GM12878 (cell line): ENCODE measurements around the gene ERMARD. TPM values are rescaled to one million over a fixed set of nuclear protein-coding genes. Genes with fewer than 3 reads are reported as not detected.

Source experiments
- ATAC-seq: fragments of 200-7000 bp; cut with Tn5 transposase; 3 replicates; pipeline ENCODE4 v1.9.1; 2020; ENCODE audit warnings: mild to moderate bottlenecking, moderate library complexity
- BruUV-seq: library from RNA; stranded (reverse); fragments of 400-500 nt; replicated peaks from 2 replicates; lab custom pipeline; 2021; lab: Mats Ljungman, UMichigan
- CTCF ChIA-PET: fragments of 300-600 bp; sonication (Branson Sonifier 250); formaldehyde crosslinking; extraction: SDS; loops from one replicate; lab custom pipeline; 2021; ENCODE audit warnings: inconsistent platforms; lab: Yijun Ruan, JAX
- POLR2A ChIA-PET: fragments of 350-600 bp; formaldehyde crosslinking; extraction: SDS; loops from one replicate; lab custom pipeline; 2021; ENCODE audit warnings: inconsistent platforms; lab: Charles Lee
- RAD21 ChIA-PET: fragments of 300-600 bp; sonication (Branson Sonifier 250); formaldehyde crosslinking; loops from one replicate; lab custom pipeline; 2023; ENCODE audit warnings: antibody characterized with exemption; ENCODE audit not compliant: unreplicated experiment; lab: Charles Lee
- SMC1A ChIA-PET: fragments of 300-600 bp; sonication (Branson Sonifier 250); formaldehyde crosslinking; loops from one replicate; lab custom pipeline; 2023; ENCODE audit not compliant: unreplicated experiment, uncharacterized antibody; lab: Charles Lee
- DNase-seq: peaks from one replicate; pipeline ENCODE4 v3.0.0-alpha.2; 2011; ENCODE audit warnings: low read depth, low spot score
- FAIRE-seq: peaks from 3 replicates; lab custom pipeline; 2011; peaks lifted over from hg19 to GRCh38; lab: Jason Lieb, UNC
- H2AFZ ChIP-seq: 2 replicates; pipeline ENCODE4 v1.6.0; 2011; ENCODE audit warnings: low read depth, low read length, control low read depth; ENCODE audit not compliant: control insufficient read depth
- H3K27ac ChIP-seq: 2 replicates; pipeline ENCODE4 v1.5.1; 2011; ENCODE audit warnings: control low read depth; ENCODE audit not compliant: control insufficient read depth, insufficient read depth
- H3K27me3 ChIP-seq, 2 experiments: replicated peaks in 1 of 2; 2 replicates each; pipeline versions ENCODE4 v1.6.0 to v1.6.1; 2011; ENCODE audit warnings: low read length in 1 of 2; ENCODE audit not compliant: control insufficient read depth in 2 of 2, insufficient read depth in 2 of 2
- H3K36me3 ChIP-seq, 2 experiments: 2 replicates each; pipeline ENCODE4 v1.5.1; 2011; ENCODE audit warnings: low read length in 1 of 2; ENCODE audit not compliant: control insufficient read depth in 2 of 2, insufficient read depth in 2 of 2
- H3K4me1 ChIP-seq: 2 replicates; pipeline ENCODE4 v1.6.1; 2011; ENCODE audit warnings: mild to moderate bottlenecking, low read length, moderate library complexity, mixed read lengths; ENCODE audit not compliant: control insufficient read depth, insufficient read depth
- H3K4me2 ChIP-seq: 2 replicates; pipeline ENCODE4 v1.6.0; 2011; ENCODE audit warnings: control low read depth; ENCODE audit not compliant: control insufficient read depth, insufficient read depth
- H3K4me3 ChIP-seq: fragments of 200-600 bp; sonication (generic); 2 replicates; pipeline ENCODE4 v1.5.1; 2016
- H3K79me2 ChIP-seq: 2 replicates; pipeline ENCODE4 v1.6.0; 2011; ENCODE audit warnings: low read length; ENCODE audit not compliant: control insufficient read depth, insufficient read depth
- H3K9ac ChIP-seq: 2 replicates; pipeline ENCODE4 v1.8.0; 2011; ENCODE audit warnings: low read length, control low read depth, mixed read lengths; ENCODE audit not compliant: control insufficient read depth, insufficient read depth
- H3K9me3 ChIP-seq: replicated peaks from 3 replicates; pipeline ENCODE4 v1.5.1; 2011; ENCODE audit warnings: mild to moderate bottlenecking, low read length; ENCODE audit not compliant: control insufficient read depth, insufficient read depth
- H4K20me1 ChIP-seq: 2 replicates; pipeline ENCODE4 v1.6.0; 2011; ENCODE audit not compliant: control insufficient read depth, insufficient read depth
- ATF7 ChIP-seq: fragments of 450-650 bp; IDR thresholded peaks from 2 replicates; pipeline ENCODE4 v1.6.1; 2016; ENCODE audit warnings: low read depth, mild to moderate bottlenecking
- E2F8 ChIP-seq: fragments of 450-650 bp; IDR thresholded peaks from 2 replicates; pipeline ENCODE4 v1.6.1; 2018; ENCODE audit warnings: mild to moderate bottlenecking, low read depth, moderate library complexity; ENCODE audit not compliant: partially characterized antibody
- ETV6 ChIP-seq, 2 experiments: fragments of 450-650 bp in 1 of 2; IDR thresholded peaks in 1 of 2; conservative IDR thresholded peaks in 1 of 2; 2 replicates each; pipeline ENCODE4 v1.6.1; 2014; ENCODE audit warnings: antibody characterized with exemption in 1 of 2, borderline replicate concordance in 1 of 2, low read depth in 1 of 2, mild to moderate bottlenecking in 1 of 2, moderate library complexity in 1 of 2
- HDGF ChIP-seq: fragments of 450-650 bp; IDR thresholded peaks from 2 replicates; pipeline ENCODE4 v1.6.1; 2016; ENCODE audit warnings: antibody characterized with exemption
- NR2C2 ChIP-seq: IDR thresholded peaks from 2 replicates; pipeline ENCODE4 v1.6.1; 2011; ENCODE audit warnings: borderline replicate concordance, low read depth; ENCODE audit not compliant: control insufficient read depth, insufficient read length
- RAD21 ChIP-seq: IDR thresholded peaks from 2 replicates; pipeline ENCODE4 v1.6.1; 2011; ENCODE audit warnings: mild to moderate bottlenecking, low read depth, low read length, moderate library complexity; ENCODE audit not compliant: insufficient read depth
- RB1 ChIP-seq: fragments of 450-650 bp; formaldehyde crosslinking; IDR thresholded peaks from 2 replicates; pipeline ENCODE4 v1.6.1; 2017; ENCODE audit warnings: mild to moderate bottlenecking, borderline replicate concordance
- ZNF24 ChIP-seq: fragments of 450-650 bp; IDR thresholded peaks from 2 replicates; pipeline ENCODE4 v1.6.1; 2017; ENCODE audit warnings: antibody characterized with exemption, mild to moderate bottlenecking
- ZNF384 ChIP-seq: IDR thresholded peaks from 2 replicates; pipeline ENCODE4 v1.6.1; 2012; ENCODE audit warnings: low read depth, mild to moderate bottlenecking, low read length, improper control_type of control experiment, borderline replicate concordance
- whole genome bisulfite sequencing: methylation state at CpG from one replicate; pipeline ENCODE4 v1.1.6; 2016; ENCODE audit warnings: low lambda C conversion rate; ENCODE audit not compliant: insufficient replicate concordance, insufficient coverage; ENCODE audit errors: missing lambda C conversion rate; 5-methylcytosine and 5-hydroxymethylcytosine counted together
- in situ Hi-C: fragments of 300-500 bp; cut with MboI; formaldehyde crosslinking; loops from 9 replicates; pipeline ENCODE4 v1.14.3; 2018; ENCODE audit warnings: mixed read lengths
- intact Hi-C: fragments of 100-400 bp; cut with micrococcal nuclease; formaldehyde crosslinking; loops from one replicate; pipeline ENCODE4 v1.14.2; 2022; ENCODE audit not compliant: unreplicated experiment
- polyA plus RNA-seq, 11 experiments: library from polyadenylated mRNA; depleted of rRNA in 4 of 11; unstranded in 6 of 11; stranded (reverse) in 5 of 11; fragments of >200 nt; fragmentation: Nextera tagmentation in 4 of 11; fragmentation: Illumina TruSeq in 1 of 11; extraction: Ambion mirVana in 4 of 11; extraction: Trizol in 1 of 11; gene quantifications; 1 replicate in 1 of 11; 2 replicates in 10 of 11; pipeline versions ENCODE4 v1.2.1 to v1.2.3, GENCODE V29; 2011 to 2016; ENCODE audit warnings: inconsistent platforms in 2 of 11, missing spikeins in 2 of 11, low read depth in 1 of 11
- total RNA-seq, 4 experiments: library from RNA; depleted of rRNA in 3 of 4; stranded (reverse); fragments of >200 nt in 3 of 4; fragmentation: Illumina TruSeq in 1 of 4; extraction: Trizol in 1 of 4; gene quantifications; 2 replicates each; pipeline versions ENCODE4 v1.2.1 to v1.2.3, GENCODE V29; 2013 to 2021
- TF ChIP-seq, protein P1 (sequence below): fragments of 450-650 bp; IDR thresholded peaks from 2 replicates; pipeline ENCODE4 v1.6.1; 2016; ENCODE audit warnings: mild to moderate bottlenecking, moderate library complexity, borderline replicate concordance
- TF ChIP-seq, protein P2 (sequence below): fragments of 450-650 bp; IDR thresholded peaks from 2 replicates; pipeline ENCODE4 v1.6.1; 2017; ENCODE audit warnings: antibody characterized with exemption, mild to moderate bottlenecking, moderate library complexity

Gene ERMARD
- total and polyA plus RNA-seq, 10 of the 15 experiments (the other 5 are each of a cell fraction or from before 2014, with no cell fraction given) = 24.4 to 63.3 (median 34.1) TPM

DNA sequence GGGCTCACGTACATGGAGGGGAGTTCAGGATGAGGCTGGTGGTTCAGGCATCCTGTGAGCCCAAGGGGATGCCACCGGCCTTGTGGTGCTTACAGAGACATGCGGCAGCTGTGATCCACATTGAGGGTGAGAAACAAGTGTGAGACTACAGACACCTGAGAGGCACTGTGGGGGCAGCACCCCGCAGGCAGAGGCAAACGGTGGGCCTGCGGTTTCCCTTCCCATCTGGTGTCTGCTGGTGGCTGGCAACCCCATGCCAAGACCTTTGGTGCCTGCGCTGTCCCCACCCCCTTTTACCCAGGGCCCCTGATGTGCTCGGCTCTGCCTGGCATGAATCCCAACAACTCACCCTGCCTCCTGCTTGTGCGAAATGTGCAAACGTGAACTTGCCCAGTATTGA, 42.0 kb downstream of the ERMARD start:
- no peaks in the 10 kb centered on the region for H3K9me3 ChIP-seq
- RAD21 ChIA-PET = no interaction called here
- peaks cover 3 to 4% of the 10 kb centered on the region in 2 experiments for H3K27me3 ChIP-seq
- POLR2A ChIA-PET = no interaction called here
- intact Hi-C loops (no loop called here), in situ Hi-C loops (loop anchor here (5.0 kb wide), 1 partner anchor 724 kb away; no protein-coding TSS in a partner anchor)
- H3K79me2 ChIP-seq = no peaks in the 10 kb centered on the region
- ATAC-seq (no peak), DNase-seq (no peak), FAIRE-seq (no peak)
- SMC1A ChIA-PET = interaction anchor here (0.6 kb wide), 1 partner anchor 21 kb away, joined by 3 read pairs; no protein-coding TSS in a partner anchor
- H2AFZ ChIP-seq = no peak overlapping the region
- no peaks in the 10 kb centered on the region for H3K36me3 ChIP-seq
- CTCF ChIA-PET = interaction anchor here (1.1 to 2.5 kb wide), 4 partner anchors 11 to 737 kb away, joined by 3 to 7 read pairs (median 4); no protein-coding TSS in a partner anchor
- no peak overlapping the region for H3K27ac ChIP-seq
- H4K20me1 ChIP-seq = no peaks in the 10 kb centered on the region
- H3K9ac ChIP-seq = no peak overlapping the region
- no peak overlapping the region for H3K4me3 ChIP-seq
- no TSS peak for BruUV-seq
- H3K4me2 ChIP-seq = no peak overlapping the region
- 58% methylated on average over 10 of the region's 10 CpGs for WGBS
- H3K4me1 ChIP-seq = peaks cover 4% of the 10 kb centered on the region; the same call in 1 of the 2 replicates
- no peak for TF ChIP-seq ZNF24
- TF ChIP-seq ZNF384 = no peak
- TF ChIP-seq NR2C2 = no peak
- no peak for TF ChIP-seq E2F8
- TF ChIP-seq RAD21 = no peak
- no peak for TF ChIP-seq ETV6 (conservative IDR thresholded peaks at IDR 0.05 in 1 of 2, IDR thresholded peaks at IDR 0.05 in 1 of 2; ENCODE audit: borderline replicate concordance in 1 of 2, low read depth in 1 of 2)
- no peak for TF ChIP-seq HDGF
- no peak for TF ChIP-seq ATF7
- no peak for TF ChIP-seq RB1
- TF ChIP-seq, protein P1, sequence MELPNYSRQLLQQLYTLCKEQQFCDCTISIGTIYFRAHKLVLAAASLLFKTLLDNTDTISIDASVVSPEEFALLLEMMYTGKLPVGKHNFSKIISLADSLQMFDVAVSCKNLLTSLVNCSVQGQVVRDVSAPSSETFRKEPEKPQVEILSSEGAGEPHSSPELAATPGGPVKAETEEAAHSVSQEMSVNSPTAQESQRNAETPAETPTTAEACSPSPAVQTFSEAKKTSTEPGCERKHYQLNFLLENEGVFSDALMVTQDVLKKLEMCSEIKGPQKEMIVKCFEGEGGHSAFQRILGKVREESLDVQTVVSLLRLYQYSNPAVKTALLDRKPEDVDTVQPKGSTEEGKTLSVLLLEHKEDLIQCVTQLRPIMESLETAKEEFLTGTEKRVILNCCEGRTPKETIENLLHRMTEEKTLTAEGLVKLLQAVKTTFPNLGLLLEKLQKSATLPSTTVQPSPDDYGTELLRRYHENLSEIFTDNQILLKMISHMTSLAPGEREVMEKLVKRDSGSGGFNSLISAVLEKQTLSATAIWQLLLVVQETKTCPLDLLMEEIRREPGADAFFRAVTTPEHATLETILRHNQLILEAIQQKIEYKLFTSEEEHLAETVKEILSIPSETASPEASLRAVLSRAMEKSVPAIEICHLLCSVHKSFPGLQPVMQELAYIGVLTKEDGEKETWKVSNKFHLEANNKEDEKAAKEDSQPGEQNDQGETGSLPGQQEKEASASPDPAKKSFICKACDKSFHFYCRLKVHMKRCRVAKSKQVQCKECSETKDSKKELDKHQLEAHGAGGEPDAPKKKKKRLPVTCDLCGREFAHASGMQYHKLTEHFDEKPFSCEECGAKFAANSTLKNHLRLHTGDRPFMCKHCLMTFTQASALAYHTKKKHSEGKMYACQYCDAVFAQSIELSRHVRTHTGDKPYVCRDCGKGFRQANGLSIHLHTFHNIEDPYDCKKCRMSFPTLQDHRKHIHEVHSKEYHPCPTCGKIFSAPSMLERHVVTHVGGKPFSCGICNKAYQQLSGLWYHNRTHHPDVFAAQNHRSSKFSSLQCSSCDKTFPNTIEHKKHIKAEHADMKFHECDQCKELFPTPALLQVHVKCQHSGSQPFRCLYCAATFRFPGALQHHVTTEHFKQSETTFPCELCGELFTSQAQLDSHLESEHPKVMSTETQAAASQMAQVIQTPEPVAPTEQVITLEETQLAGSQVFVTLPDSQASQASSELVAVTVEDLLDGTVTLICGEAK = no peak
- TF ChIP-seq, protein P2, sequence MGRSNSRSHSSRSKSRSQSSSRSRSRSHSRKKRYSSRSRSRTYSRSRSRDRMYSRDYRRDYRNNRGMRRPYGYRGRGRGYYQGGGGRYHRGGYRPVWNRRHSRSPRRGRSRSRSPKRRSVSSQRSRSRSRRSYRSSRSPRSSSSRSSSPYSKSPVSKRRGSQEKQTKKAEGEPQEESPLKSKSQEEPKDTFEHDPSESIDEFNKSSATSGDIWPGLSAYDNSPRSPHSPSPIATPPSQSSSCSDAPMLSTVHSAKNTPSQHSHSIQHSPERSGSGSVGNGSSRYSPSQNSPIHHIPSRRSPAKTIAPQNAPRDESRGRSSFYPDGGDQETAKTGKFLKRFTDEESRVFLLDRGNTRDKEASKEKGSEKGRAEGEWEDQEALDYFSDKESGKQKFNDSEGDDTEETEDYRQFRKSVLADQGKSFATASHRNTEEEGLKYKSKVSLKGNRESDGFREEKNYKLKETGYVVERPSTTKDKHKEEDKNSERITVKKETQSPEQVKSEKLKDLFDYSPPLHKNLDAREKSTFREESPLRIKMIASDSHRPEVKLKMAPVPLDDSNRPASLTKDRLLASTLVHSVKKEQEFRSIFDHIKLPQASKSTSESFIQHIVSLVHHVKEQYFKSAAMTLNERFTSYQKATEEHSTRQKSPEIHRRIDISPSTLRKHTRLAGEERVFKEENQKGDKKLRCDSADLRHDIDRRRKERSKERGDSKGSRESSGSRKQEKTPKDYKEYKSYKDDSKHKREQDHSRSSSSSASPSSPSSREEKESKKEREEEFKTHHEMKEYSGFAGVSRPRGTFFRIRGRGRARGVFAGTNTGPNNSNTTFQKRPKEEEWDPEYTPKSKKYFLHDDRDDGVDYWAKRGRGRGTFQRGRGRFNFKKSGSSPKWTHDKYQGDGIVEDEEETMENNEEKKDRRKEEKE = no peak
